Central memory CD8-positive, alpha-beta T cell (primary cell): ENCODE data around the gene ALDH3B2.

Experiments used
- ATAC-seq: fragments of 150-1000 bp; cut with Tn5 transposase; replicated peaks from 2 replicates; pipeline ENCODE4 v1.10.0; 2022; ENCODE audit warnings: mild to moderate bottlenecking, moderate FRiP score, moderate number of reproducible peaks; ENCODE audit not compliant: poor library complexity, severe bottlenecking; ENCODE audit errors: extremely low read depth
- DNase-seq, 2 donors: peaks; one replicate each; pipeline ENCODE4 v3.0.0; 2021; ENCODE audit warnings: low spot score in 2 of 2
- H3K27ac Mint-ChIP-seq: one replicate; pipeline ENCODE4 v1.8.0; 2022; ENCODE audit warnings: low read depth, mild to moderate bottlenecking, moderate library complexity, mixed read lengths
- H3K27me3 Mint-ChIP-seq: one replicate; pipeline ENCODE4 v1.8.0; 2022; ENCODE audit warnings: mixed read lengths
- H3K36me3 Mint-ChIP-seq: one replicate; pipeline ENCODE4 v1.8.0; 2022; ENCODE audit warnings: mild to moderate bottlenecking, moderate library complexity, mixed read lengths; ENCODE audit not compliant: insufficient read depth
- H3K4me1 Mint-ChIP-seq: one replicate; pipeline ENCODE4 v1.8.0; 2022; ENCODE audit warnings: mixed read lengths
- H3K4me3 Mint-ChIP-seq: one replicate; pipeline ENCODE4 v1.8.0; 2022; ENCODE audit warnings: mild to moderate bottlenecking, moderate library complexity, mixed read lengths
- H3K9me3 Mint-ChIP-seq: one replicate; pipeline ENCODE4 v1.8.0; 2022; ENCODE audit warnings: mixed read lengths

Gene ALDH3B2

DNA sequence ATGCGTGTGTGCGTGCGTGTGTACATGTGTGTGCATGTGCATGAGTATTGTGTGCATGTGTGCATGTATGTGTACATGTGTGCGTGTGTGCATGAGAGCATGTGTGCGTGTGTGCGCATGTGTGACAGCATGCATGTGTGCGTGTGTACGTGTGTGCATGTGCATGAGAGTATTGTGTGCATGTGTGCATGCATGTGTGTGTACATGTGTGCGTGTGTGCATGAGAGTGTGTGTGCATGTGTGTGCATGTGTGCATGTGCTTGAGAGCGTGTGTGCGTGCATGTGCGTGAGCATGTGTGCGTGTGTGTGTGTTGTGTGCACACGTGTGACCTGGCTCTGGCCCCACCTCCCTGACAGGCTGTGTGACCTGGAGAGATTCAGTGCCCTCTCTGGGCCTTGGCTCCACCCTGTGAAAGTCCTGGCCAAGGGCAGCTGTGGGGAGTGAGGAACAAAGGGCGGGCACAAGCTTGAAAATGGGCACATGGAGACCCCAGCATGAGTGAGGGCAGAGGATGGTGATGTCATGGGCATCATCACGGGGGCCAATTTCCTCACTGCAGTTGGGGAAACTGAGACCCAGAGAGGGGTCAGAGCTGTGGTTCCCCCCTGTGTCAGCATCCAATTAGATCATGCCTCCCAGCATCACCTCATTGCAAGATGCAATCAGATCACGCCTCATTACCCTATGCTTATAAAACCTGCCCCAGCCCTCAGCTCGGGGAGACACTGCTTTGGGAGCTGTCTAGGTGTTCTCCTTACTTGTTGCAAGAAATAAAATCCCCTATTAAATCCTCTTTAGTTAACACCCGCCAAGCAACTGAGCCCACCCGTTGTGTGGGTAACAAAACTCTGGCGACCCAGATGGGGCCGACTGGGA, 24.6 kb downstream of the ALDH3B2 start:
- no peak for DNase-seq
- peaks cover 6% of the 10 kb centered on the region for H3K36me3 Mint-ChIP-seq
- peak; percentile 10 for ATAC-seq
- peaks cover 40% of the 10 kb centered on the region for H3K4me1 Mint-ChIP-seq
- no peaks in the 10 kb centered on the region for H3K27me3 Mint-ChIP-seq
- peak overlapping the region; percentile 97 for H3K27ac Mint-ChIP-seq
- H3K9me3 Mint-ChIP-seq, result no peaks in the 10 kb centered on the region
- H3K4me3 Mint-ChIP-seq, result peak overlapping the region; percentile 93

DNA sequence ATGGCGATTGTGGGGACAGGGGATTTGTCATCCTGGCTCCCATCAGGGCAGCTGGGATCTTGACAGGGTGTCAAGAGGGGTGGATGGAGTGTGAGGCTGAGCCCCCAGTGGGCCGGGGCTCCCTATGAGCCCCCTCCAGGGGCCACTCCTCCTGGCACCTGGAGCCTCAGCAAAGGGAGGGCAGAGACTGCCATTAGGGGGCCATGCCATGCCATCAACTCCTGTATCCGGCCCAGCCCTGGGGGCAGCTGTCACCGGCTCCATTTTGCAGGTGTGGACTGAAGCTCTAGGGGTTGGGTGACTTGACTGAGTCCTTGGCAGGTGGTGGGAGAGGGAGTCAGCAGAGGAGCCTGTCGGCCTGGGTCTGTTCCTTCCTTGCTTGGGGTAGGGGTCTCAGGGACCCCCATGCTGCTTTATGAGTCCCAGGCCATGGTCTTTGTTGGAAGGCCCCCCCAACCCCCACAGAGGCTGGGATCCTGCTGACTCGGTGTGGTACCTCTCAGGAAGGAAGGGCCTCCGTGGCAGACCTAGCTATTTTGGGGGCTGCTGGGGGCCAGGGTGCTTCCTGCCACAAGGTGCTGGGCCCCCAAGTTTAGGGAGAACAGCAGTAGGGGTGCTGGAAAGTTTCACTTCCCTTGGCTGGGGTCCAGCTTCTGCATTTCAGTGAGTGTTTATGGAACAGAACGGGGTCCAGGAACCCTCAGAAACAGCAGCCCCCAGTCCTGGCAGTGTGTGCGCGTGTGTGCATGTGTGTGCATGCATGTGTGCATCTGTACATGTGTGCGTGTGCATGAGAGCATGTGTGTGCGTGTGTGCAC, 25.4 kb downstream of the ALDH3B2 start:
- Mint-ChIP-seq H3K4me3 (peak overlapping the region; percentile 93), H3K27me3 (no peaks in the 10 kb centered on the region), H3K4me1 (peaks cover 40% of the 10 kb centered on the region), H3K27ac (peak overlapping the region; percentile 57), H3K36me3 (peaks cover 6% of the 10 kb centered on the region), H3K9me3 (no peaks in the 10 kb centered on the region)
- ATAC-seq (no peak), DNase-seq (no peak)

DNA sequence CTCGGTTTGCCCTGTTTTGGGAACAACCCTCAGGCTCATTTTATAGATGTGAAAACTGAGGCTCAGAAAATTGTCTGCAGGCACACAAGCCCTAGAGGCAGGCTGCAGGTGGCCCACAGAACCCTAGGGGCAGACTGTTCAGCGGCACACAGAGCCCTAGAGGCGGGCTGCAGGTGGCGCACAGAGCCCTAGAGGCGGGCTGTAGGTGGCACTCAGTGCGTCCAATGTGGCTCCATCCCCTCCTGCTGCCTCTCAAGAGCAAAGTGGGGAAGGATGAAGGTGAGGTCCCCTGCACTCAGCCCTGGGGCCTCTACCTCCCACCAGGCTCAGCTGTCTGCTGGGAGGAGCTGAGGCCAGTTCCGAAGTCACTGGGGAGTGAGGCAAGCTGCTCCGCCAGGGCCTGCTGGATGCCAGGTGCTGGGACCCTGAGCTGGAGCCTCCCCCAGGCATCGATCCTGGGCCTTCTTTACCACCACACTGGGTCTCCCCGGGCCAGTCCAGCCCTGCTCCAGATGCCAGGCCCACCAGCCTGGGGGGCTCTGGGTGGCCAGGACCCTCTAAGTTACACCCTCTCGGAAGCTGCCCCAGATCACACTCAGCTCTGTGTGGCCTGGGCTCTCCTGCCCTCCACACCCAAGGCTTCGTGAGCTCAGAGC, 26.2 kb downstream of the ALDH3B2 start:
- ATAC-seq (peak; percentile 65), DNase-seq (peak in 1 of 2 donors; percentile 32)
- H3K27ac Mint-ChIP-seq, result no peak overlapping the region
- H3K4me1 Mint-ChIP-seq, result peaks cover 40% of the 10 kb centered on the region
- peak overlapping the region; percentile 16 for H3K4me3 Mint-ChIP-seq
- no peaks in the 10 kb centered on the region for H3K9me3 Mint-ChIP-seq
- H3K36me3 Mint-ChIP-seq, result peaks cover 6% of the 10 kb centered on the region
- no peaks in the 10 kb centered on the region for H3K27me3 Mint-ChIP-seq

DNA sequence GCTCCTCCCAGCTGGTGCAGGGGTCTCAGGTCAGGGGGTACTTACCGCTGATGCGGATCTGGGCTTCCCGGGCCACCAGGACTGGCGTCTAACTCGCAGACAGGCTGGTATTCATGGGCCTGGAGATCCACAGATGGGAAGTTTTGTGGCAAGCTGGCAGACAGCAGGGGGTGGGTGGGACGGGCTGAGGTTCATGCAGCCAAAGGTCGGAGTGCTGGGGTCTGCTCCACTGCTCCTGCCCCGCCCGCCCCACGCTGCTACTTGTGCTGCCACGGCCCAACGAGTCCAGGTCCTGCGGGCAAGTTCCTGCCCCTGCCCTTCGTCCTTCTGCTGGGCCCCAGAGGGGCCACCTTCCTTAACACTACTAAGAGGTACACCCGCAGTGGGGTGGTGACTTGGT, 27.0 kb downstream of the ALDH3B2 start:
- Mint-ChIP-seq H3K4me1 (peaks cover 37% of the 10 kb centered on the region), H3K36me3 (peaks cover 6% of the 10 kb centered on the region)
- no peak for DNase-seq

DNA sequence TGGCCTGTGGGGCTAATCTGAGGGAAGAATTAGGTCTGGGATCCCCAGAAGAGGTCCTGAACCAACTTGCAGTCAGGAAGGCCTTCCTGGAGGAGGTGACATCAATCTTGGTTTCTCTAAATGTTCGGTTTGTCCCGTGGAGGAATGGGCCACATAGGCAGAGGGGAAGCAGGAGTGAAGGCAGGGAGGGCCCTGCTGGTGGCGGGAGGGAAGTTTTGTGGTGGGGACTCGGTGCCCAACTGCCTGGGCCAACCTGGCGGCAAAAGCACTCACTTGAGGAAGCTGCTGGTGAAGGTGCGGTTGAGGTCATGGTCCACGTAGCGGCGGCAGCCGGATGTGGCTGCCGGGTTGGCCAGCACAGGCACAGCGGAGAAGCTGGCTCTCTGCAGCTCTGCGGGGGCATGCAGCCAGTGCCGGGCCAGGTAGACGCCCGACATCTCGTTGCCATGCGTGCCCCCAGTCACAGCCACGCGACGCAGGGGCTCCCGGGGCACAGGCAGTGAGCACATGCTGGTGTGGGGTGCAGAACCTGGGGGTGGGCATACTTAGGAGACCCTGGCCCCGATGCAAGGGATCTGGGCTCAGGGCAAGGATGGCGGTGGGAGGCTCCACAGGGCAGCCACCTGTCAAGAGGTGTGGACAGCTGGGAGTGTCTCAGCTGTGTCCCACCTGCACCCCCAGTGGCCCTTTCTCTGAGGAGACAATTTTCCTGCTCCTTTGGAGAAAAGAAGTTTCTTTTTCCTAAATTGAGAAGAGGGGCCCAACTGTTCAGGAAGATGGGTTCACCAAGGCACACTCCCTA, 27.7 kb downstream of the ALDH3B2 start:
- peak in 1 of 2 donors; percentile 26 for DNase-seq
- H3K4me1 Mint-ChIP-seq, result peaks cover 36% of the 10 kb centered on the region
- H3K27me3 Mint-ChIP-seq, result no peaks in the 10 kb centered on the region
- H3K27ac Mint-ChIP-seq, result peak overlapping the region; percentile 54
- ATAC-seq, result peak; percentile 30
- peaks cover 6% of the 10 kb centered on the region for H3K36me3 Mint-ChIP-seq
- no peaks in the 10 kb centered on the region for H3K9me3 Mint-ChIP-seq
- peak overlapping the region; percentile 62 for H3K4me3 Mint-ChIP-seq

More for the DNA sequence above, 27.0 kb downstream of the ALDH3B2 start:
- Mint-ChIP-seq H3K27me3 (no peaks in the 10 kb centered on the region), H3K27ac (no peak overlapping the region), H3K4me3 (peak overlapping the region; percentile 16), H3K9me3 (no peaks in the 10 kb centered on the region)
- ATAC-seq, result no peak

DNA sequence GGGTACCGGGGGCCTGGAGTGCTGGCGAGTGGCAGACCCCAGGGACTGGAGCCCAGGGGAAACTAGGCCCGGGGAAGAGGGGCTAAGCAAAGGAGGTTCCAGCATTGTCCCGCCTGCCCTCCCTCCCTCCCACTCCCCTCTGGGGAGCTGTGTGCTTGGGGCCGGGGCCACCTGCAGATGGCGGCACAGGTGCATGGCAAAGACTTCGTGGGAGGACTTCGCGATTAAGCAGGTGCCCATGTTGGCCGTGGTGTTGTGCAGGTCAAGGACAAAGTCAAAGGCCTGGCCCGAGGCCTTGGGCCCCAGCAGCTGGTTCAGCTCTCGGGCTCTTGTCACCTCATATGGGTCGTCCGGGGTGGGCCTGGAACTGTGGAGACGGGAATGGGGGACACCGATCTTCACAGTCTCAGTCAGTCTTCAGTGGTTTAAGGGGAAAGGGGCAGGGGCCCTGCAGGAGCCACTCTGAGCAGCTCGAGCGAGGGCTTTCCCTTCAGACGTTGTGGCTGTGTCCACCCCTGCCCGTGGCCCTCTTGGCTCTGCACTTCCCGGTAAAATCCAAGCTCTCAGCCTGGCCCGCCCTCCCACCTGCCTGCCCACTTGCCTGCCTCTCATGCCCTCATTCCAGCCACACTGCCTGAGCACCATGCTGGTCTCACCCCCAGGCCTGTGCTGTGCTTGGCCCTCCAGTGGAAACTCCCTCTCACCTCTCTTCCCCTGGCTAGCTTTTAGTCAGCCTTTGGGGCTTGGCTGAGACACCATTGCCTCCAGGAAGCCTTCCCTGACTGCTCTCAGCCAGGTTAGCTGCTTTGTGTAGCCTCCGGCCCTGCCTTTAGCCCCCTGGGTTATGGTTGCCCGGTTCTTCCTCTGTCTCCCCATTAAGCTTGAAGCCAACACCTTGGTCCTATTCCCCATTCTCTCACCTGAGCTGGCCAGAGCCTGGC, 28.6 kb downstream of the ALDH3B2 start:
- Mint-ChIP-seq H3K27ac (peak overlapping the region; percentile 54), H3K36me3 (peaks cover 6% of the 10 kb centered on the region), H3K9me3 (no peaks in the 10 kb centered on the region), H3K27me3 (no peaks in the 10 kb centered on the region), H3K4me3 (peak overlapping the region; percentile 62), H3K4me1 (peaks cover 34% of the 10 kb centered on the region)
- DNase-seq, result no peak
- ATAC-seq, result no peak

DNA sequence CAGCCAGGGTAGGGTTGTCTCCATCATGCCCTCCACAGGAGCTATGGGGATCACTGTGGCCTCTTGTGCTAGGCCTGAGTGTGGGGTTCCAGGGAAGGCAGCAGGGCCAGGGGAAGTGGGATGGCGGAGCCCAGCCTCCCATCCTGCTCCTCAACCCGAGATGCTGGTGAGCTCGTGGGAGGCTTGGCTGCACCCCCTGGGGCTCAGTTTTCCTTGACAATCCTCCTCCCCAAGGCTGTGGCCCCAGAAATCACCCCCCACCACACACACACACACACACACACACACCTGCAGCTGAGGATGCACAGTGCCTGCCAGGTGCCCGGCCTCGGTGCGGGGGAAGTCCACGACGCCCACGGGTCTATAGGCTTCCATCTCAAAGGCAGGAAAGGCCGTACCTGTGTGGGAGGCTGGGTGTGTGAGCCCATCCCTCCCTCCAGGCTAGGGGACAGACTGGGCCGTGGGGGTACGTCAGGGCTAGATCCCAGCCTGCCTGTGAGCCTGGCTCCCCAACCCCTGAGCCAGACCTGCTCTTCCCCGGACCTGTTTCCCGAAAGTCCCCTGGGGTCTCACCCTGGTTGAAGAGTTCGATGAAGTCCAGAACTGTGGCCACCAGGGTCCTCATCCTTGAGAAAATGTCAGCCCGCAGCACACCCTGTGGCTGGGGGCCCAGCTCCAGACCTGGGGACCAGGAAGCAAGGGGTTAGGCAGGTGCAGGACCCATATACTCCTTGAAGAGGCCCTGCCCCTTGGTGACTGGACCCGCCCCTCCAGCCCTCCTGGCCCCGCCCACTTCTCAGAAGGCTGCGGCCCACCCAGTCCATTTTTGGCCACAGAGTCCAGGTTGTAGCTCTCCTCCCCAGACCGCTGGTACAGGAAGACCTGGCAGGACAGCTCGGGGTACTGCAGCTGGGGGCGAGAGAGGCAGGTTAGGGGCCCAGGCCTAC, 29.7 kb downstream of the ALDH3B2 start:
- no peak overlapping the region for H3K27ac Mint-ChIP-seq

DNA sequence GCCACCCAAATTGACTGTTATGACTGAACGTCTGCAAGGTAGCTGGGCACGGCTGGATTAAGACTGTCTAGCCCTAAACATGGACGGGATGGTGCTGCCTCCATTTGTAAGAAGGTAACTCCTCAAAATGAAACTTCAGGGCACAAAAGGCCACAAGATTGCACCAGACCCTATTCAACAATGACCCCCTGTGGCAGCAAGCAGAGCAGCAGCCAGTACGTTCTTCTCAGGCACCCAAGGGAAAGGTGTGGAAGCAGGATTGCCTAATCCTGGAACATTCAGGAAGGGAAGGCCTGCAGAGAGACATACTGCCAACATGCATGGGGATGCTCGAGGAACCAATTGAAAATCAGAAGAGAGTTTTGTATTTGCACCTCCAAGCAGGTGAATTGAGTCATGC, 30.4 kb downstream of the ALDH3B2 start:
- H3K4me3 Mint-ChIP-seq, result no peak overlapping the region

More for the DNA sequence above, 29.7 kb downstream of the ALDH3B2 start:
- ATAC-seq (no peak), DNase-seq (no peak)
- H3K27me3 Mint-ChIP-seq, result no peaks in the 10 kb centered on the region
- H3K4me1 Mint-ChIP-seq, result peaks cover 24% of the 10 kb centered on the region
- H3K4me3 Mint-ChIP-seq, result no peak overlapping the region
- peaks cover 7% of the 10 kb centered on the region for H3K36me3 Mint-ChIP-seq
- no peaks in the 10 kb centered on the region for H3K9me3 Mint-ChIP-seq

DNA sequence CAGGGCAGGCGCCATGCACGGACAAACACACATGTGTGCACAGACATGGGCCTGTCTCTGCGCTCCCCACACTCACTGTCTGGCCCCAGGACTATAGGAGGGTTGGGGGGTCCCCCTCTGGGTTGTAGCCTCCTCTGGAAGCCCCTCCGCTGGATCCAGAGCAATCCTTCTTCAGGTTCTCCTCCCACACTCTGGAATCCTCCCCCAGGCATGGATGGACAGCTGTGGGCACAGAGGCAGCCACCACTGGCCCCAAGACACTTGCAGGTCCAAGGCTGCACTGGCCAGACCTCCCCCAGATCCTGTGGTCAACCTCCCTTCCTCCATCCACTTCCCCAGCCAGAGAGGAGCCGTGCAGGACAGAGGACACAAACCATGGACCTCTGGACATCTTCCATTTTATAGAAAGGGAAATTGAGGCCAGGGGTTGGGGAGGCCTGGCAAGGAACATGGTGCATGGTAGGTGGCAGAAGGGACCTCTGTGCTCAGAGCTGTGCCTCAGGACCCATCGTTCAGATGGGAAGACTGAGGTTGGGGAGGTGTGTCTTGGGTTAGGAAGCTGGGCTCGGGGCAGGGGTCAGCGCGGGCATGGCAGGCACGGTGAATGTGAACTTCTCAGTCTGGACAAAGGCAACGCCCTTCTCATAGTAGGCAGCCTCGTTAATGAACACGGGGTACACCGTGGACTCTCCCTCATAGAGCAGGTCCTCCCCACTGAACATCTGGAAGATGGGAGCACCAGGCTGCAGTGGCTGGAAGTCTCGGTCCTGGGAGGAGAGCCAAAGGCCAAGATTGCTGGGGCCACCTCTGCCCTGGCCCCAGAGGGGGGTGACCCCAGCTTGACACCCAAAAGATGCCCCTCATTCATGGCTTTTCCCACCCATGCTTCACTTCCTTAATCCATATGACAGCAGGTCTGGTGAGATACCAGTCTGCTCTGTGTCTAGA, 32.0 kb downstream of the ALDH3B2 start:
- Mint-ChIP-seq H3K27me3 (no peaks in the 10 kb centered on the region), H3K4me3 (no peak overlapping the region), H3K36me3 (peaks cover 8% of the 10 kb centered on the region), H3K4me1 (peaks cover 14% of the 10 kb centered on the region), H3K27ac (no peak overlapping the region), H3K9me3 (no peaks in the 10 kb centered on the region)
- DNase-seq, result no peak
- ATAC-seq, result no peak

More for the DNA sequence above, 30.4 kb downstream of the ALDH3B2 start:
- ATAC-seq (no peak), DNase-seq (no peak)
- Mint-ChIP-seq H3K9me3 (no peaks in the 10 kb centered on the region), H3K27ac (no peak overlapping the region), H3K27me3 (no peaks in the 10 kb centered on the region), H3K4me1 (peaks cover 17% of the 10 kb centered on the region), H3K36me3 (peaks cover 8% of the 10 kb centered on the region)
